HG03378 (cell line): ENCODE measurements around the gene MYOF.
"Not testable (repeated sequence)": the region's sequence is repeated elsewhere in the genome, so short reads cannot be mapped to it uniquely, and the experiment has no call there.

Experiments
- ATAC-seq: cut with Tn5 transposase; IDR thresholded peaks from one replicate; pipeline ENCODE4 v1.9.1; 2021; ENCODE audit warnings: mild to moderate bottlenecking, moderate library complexity; ENCODE audit not compliant: unreplicated experiment

The MYOF gene

DNA sequence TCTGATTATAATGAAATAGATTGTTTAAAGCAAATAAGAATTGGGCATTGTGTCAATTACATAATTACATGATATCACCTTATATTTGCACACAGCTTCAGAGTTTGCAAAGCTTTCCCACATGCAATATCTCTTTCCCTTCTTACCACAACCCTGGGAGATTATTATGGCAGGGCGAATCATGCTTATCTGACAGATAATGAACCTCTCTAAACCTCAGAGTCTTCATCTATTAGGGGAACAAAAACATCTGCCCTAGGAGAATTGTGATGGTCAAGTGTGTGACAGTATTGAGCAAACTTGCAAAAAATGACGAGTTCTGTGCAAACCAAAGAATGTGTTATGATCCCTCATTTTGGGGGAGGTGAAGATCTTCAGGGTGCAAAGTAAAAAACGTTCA lies 90.0 kb downstream of the MYOF start:
- ATAC-seq, result no peak

DNA sequence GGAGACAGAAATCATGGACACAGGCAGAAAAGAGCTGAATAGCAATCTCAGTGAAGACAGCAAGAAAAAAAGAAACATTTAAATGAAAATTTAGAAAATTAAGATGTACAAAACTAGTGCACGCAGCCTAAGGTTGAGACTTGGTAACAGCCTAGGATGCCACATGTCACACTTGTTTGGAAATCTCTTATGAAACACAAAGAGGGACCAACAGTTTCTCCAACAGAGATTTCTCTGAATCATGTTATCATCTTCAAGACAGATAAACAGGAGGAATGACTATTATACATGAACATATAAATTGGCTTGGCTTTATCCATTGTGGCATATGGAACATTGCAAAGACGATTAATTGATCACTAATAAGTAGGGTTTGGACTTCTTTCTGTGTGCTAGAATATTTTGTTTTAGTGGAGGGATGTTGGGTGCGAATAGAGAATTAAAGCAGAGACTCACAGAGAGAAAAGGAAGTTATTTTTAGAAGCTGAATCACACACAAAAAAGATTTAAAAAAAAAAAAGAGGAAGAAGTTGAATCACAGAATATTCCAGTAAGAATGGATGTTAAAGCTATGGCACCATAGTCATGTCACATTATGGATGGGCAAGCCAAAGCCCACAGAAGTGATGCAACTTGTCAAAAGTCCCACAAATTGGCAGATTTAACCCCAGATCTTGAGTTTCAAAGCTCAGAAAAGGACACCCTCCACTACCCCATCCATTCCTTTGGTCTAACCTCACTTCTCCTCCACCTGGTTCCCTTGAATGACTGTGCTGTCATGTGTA lies 91.6 kb downstream of the MYOF start:
- ATAC-seq, result no peak

DNA sequence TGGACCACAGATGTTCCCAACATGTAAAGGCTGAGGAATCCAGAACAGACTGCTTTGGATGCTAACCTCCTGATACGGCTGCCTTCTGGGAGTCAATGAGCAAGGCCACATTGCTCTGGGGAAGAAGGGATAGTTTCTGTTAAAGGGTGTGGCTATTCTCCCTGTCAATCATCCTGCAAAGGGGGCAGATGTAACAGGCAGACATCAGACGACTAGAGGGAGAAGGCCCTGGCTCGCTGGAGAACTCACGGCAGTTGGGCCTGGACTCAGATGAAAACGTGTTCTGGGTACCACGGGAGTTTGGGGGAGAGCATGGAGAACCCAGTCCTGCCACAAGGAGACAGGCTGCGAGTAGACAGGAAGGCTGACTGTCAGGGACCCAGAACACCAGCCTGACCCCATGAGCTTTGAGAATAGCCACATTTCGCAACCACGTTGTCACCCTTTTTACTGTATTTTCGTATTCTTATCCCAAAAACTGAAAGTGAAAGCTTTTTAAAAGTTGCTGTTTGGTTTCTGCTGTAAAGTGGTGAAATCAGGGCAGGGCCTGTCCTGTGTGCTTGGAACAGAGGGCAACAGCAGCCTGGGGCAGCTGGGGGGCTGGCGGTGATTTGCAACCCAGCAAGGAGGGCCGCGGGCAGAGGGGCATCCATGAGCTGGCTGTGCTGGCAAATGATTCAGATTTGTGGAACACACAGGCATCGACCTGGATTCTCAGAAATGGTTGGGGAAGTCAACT lies 95.3 kb downstream of the MYOF start:
- ATAC-seq, result no peak

DNA sequence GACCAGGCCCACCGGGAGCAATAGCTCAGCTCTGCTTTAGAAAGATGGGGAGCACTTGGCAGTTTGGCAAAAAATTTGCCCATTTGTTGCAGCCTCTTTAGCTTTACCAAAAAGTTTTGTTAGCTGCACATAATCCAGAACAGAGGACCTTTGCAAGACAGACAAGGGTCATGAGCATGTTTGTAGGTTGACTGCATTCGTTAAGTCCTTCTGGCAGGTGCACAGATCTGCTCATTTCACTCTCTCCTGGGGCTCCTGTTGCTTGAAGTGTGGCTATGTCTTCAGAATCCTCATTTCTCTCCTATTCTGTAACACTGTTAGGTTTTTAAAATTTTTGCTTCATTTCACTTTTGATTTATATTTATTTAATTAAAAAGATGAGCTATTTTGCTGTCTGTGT lies 96.8 kb downstream of the MYOF start:
- no peak for ATAC-seq

DNA sequence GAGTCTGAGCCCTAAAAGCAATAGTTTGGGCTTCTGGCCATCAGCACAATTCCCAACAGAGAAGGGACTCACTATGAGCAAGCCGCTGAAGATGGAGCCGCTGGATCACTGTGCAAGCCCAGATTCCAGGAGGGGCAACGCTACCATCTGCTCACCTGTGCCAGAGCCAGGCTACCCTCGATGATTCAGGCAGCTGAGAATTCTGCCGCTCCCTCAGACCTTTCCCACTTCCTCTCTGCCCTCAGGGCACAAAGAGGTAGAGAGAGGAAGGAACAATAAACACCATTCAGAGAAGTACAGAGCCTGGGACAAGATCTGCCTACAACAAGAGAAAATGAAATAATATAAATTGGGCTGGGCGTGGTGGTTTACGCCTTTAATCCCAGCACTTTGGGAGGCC lies 98.1 kb downstream of the MYOF start:
- ATAC-seq, result no peak

DNA sequence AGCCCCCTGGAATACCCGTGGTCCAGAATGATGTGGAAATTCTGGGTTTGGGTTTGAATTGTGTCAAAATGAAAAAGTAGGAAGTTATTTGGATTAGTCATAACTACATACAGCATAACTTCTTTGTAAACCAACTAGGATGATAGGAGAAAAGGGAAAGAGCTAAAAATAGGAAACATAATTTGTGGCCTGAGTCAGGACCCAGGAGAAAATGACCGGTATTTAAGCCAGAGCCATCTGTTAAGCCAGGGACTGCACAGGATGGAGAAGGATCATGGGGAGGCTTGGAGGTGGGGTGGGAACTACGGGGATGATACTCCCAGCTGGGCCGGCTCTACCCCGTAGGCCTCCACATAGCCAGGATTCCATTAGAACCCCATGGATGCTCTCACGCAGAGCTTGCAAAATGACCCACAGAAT lies 98.6 kb downstream of the MYOF start:
- ATAC-seq, result no peak

DNA sequence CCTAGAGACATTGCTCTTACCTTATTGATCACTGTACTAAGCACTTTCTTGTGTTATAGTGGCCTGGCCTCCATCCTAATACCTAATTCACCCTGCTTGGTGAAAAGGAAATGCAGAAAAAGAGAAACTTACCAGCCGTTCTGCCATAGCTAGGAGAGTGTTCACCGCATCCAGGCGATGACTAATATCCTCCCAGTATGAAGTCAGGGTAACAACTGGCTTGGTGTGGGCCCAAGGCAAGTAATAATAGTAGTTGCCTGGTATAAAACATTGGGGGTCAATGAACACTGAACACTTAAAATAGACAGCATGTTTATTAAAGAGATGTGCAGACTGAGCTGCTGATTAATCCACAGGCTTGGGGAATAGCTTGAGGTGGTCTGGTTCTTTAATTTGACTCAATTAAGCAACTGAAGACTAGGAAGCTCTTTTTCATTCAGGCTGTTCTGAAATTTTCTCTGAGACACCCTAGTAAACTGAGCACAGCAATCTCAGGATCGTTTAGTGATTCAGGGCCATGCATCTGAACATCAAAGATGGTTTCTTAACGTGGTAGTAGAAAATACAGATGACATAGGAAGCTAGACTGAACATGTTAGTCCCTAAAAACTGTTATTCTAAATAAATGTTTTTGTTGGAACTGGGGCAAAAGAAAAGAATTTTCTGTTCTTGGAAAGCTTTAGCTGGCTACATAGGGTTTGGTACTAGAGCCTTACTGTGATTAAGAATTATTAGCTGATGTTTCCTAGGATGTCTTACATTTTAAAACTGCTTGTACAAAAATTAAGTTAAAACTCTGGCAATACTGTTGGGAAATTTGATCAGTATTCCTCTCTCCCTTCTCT lies 102.2 kb downstream of the MYOF start:
- no peak for ATAC-seq

DNA sequence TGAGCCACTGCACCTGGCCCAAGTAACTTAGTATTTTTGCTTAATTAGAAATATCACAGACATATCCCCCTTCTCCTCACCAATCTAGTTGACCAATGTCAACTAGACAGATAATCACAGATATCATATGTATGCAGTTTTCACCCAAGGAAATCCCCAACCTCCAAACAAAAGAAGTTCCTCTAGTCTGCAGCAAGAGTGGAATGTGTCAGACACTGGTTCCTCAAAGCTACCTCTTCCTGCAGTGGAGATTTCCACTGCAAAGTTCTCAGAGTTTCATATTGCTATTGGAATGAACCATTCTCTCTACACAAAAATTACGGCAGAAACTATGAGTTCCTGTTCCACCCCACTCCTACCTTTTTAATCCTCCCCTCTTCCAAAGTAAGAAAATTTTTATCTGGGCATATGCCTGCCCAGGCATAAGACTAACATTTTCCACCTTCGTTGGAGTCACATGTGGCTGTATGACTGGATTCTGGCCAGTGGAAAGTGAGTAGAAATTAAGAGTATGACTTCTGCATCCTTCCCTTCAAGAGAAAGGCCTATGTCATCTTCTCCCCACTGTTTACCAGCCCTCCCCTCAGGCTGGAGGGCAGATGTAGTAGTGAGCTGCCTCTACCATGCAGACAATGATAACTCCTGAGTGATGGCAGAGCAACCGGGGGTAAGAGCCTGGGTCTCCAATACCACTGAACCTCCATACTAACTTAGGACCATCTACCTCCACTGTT lies 103.0 kb downstream of the MYOF start:
- ATAC-seq, result no peak

DNA sequence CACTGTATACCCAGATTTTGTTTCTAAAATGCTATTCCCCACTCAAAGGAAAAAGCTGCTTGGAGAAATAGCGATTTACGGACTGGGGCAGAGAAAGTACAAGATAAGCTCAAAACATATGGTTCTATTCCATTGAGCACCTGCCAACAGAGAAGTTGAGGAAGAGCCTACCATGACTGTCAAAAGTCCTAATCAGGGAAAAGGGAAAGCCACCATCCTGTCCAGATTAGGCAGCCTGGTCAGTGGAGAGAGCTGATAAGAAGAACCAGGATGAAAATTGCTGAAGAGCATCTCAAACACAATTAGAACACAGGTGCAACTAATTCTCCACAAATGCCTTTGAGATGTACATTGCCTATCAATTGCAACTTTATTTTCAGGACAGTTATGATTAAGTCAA lies 104.1 kb downstream of the MYOF start:
- no peak for ATAC-seq

DNA sequence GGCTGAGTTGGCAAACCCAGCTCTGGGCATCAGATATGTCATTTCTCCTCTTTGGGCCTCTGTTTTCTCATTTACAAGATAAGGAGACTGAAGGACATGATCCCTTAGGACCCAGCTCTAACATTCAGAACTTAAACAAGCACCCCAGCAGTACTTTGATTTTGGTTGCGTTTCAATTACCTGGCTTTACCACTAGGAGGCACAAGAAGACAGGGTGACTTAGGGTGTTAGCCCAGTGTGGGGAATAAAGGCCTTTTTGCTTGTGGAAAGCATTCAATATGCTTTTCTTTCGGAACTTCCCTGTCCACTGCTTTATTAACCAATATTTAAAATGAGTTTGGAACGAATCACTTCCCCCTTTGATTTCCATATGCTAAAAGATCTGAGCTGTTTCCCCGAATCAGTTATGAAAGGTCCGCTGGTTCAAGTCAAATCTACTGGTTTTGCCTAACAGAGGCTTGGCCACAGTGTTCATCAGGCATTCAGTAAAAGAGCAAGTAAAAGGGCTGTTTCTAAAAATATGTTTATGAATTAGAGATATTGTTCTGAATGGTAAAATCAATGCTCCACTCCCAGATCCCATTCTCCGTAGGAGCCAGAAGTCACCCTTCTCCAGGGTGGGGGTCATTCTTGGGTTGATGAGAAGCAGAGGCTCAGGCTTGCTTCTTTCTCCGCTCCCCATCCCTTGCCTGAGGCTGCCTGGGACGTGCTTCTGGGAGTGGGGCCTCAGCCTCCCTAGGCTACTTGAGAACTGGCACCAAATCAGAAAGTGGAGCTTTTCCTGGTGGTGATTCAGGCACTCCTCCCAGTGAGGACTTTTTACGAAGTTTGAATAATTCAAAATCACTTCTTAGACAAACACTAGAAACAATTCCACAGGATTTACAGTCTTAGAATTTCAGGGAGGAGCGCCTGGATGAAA lies 105.5 kb downstream of the MYOF start:
- peak; percentile 42 for ATAC-seq

DNA sequence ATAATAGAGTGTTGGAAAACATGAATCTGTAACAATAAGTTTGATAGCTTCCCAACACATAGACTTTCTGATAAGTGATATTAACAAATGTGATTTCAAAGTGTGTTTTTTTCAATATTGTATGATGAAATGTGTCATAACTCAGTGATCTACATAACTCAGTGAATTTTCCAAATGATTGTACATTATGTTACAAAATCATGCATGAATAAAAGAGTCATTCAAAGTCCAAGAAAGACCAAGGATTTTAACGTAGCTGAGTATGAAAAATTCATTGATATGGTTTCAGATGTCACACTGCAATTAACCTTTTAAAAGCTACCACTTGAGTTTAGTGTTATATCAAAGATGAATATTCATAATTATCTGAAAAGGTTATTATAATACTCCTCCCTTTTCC lies 111.2 kb downstream of the MYOF start:
- ATAC-seq, result no peak

DNA sequence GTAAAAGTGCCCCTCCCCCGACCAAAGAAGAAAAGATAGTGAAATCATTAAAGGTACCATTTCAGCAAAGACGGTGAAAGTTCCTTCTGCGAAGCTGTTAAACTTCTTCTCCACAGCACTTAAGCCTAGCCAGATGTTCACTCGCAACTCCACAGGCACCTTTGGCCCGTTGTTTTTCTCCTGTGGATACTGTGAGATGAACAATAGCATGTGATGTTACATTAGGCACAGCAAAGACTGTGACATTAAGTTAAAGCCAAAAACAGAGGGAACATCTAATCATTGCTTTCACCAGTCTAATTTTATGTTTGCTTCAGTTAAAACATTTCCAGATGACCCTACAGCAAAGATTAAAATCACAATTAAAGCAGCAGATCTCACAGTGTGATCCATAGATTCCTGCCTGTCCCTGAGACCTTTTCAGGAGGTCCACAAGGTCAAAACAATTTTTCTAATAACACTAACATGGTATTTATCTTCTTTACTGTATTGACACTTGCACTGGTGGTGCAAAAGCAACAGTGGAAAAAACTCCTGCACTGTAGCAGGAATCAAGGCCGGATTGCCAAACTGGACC lies 112.5 kb downstream of the MYOF start:
- no peak for ATAC-seq

DNA sequence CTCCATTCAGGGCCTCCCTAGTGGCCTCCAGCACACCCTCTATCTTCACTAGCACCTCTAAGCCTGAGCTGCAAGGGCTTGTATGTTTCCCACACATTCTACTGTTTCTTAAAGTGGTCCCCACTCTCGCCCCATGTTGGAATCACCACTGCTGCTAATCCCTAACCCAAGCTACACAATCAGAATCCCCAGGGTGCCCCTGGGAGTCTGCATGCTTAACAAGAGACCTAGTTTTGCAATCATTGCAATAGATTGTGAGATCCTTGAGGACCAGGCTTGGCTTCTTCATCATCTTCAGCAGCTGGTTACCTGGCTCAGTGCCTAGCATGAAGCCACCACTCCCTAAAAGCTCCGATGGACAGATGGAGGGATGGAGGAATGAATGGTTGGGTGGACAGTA lies 113.9 kb downstream of the MYOF start:
- ATAC-seq, result no peak

DNA sequence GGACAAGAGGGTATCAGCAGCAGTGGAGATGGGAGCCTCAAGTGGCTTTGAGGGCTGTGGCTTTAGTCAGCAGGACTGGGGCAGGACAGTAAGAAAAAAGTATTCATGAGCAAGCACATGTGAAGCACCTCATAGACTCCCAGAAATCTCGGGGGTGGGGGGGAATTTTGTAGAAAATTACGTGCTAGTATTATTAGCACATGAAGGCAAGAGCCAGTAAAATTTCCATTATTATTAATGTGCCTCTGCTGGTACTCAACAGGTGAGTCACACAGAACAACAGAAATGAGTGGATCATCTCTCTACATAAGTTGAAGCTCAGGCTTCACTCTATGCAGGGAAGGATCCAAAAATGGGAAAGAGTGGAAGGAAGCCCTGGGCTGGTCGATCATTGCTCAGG lies 114.5 kb downstream of the MYOF start:
- no peak for ATAC-seq

DNA sequence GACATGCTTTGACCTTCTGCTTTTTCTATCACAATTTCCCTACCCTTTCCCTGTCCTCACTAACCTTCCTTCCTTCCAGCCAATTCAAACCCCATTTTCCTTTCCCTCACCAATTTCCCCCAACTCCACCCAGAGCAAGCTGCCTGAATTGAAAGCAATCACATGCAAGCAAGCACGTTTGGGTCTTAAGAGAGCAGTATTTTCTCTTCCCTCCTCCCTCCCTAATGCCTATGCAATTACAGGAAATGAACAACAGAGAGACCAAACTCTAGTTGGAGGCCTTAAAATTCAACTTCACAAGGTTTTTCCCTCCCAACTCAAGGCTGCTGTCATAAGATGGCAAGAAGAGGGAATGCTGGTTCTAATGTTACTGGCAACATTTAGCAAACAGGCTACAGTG lies 117.2 kb downstream of the MYOF start:
- ATAC-seq, result no peak

DNA sequence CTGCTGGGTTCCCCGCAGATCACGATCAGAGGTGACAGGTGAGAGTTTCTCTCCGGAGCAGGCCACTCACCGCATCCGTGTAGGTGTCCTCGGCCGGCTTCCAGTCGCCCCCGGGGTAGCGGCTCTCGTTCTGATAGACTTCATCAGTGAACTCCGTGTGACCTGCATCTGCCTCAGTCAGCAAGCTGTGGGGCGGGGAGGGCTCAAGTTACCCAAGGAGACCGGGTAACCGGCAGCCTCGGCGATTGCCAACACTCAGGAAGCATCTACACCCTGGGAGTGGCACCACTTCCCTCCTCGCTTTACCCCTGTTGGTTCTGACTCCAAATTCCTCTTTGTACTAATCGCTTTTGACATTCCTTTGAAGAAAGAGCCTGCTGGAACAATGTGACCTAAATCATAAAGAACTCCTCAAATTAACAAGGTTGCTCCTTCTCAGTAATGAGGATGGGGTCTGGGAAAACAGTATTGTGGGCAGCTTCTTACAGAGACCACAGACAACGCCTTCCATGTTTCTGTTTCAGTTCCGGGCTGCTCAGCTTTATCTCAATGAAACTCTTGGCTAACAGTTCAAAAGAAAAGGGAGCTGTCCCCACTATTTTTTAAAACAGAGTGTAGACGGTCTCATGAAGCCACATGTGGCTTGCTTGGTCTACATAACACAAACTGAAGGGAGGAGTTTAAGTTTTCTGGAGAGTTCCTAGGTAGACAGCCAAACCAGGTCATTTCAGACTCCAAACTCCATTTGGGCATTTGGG lies 118.1 kb downstream of the MYOF start:
- ATAC-seq, result no peak

DNA sequence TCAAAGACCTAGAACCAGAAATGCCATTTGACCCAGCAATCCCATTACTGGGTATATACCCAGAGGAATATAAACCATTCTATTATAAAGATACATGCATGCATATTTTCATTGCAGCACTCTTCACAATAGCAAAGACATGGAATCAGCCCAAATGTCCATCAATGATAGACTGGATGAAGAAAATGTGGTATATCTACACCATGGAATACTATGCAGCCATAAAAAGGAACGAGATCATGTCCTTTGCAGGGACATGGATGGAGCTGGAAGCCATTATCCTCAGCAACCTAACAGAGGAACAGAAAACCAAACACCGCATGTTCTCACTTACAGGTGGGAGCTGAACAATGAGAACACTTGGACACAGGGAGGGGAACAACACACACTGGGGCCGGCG lies 123.7 kb downstream of the MYOF start:
- not testable (repeated sequence) for ATAC-seq

DNA sequence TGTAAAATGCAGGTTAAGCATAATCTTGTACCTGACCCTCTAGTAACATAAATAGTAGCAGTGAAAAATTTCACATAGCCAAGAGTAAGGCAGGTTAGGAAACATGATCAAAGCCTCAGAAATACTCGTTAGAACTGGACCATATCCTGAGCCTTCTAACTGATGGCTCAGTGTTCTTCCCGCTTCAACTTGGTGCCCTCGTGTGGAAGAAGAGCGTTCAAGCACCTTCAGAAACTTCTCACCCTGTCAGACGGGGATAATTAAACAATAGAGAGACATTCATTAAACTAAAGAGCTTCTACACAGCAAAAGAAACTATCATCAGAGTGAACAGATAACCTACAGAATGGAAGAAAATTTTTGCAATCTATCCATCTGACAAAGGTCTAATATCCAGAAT lies 124.5 kb downstream of the MYOF start:
- ATAC-seq, result no peak

DNA sequence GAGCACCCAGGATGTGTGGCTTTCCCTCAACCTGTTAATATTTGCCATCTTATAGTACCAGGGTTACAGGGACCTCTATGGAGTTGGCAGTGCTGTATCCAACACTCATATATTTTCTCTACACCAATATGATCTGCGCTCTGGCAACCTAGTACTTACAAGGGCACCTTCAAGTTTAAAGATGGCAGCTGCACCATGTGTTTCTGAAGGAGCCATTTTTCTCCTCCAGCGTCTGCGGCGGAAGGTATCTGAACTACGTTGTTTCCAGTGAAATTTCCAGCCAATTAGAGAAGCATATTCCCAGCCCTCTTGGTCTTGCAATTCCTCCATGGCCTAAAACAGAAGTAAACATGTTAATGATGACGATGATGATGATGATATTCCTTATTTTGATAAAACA lies 125.6 kb downstream of the MYOF start:
- no peak for ATAC-seq
